ENCODE data around the gene DIS3L2.

- TF ChIP-seq CTCF (IDR thresholded peaks at IDR 0.05; ENCODE audit: low read length) (no peak), EZH2 (IDR thresholded peaks at IDR 0.05; ENCODE audit: borderline replicate concordance, low read length) (no peak)
Observed at GRCh38 chr2:232126301-232127099, 165.0 kb downstream of the DIS3L2 start.

All from OCI-LY1 (cell line).